Activated CD8-positive, alpha-beta memory T cell treated with anti-CD3 and anti-CD28 coated beads, Interleukin-2, amount 10 ng/mL, durations not matched to agents 7 days and 5 days (primary cell): Measurements from ENCODE around the gene SYNPR. TPM values are rescaled to one million over a fixed set of nuclear protein-coding genes. Genes with fewer than 3 reads are reported as not detected.

Source experiments
- ATAC-seq: fragments of 150-1000 bp; cut with Tn5 transposase; one replicate; pipeline ENCODE4 v1.10.0; 2021; ENCODE audit warnings: moderate library complexity
- CTCF ChIA-PET: fragments of 350-600 bp; sonication (Branson Sonifier 250); formaldehyde crosslinking; loops from one replicate; lab custom pipeline; 2021; ENCODE audit warnings: antibody characterized with exemption; lab: Charles Lee
- DNase-seq: peaks from one replicate; pipeline ENCODE4 v3.0.0-alpha.2; 2020
- H3K27ac Mint-ChIP-seq: one replicate; pipeline ENCODE4 v1.8.0; 2021; ENCODE audit warnings: mild to moderate bottlenecking, mixed read lengths
- H3K27me3 Mint-ChIP-seq: one replicate; pipeline ENCODE4 v1.8.0; 2021; ENCODE audit warnings: mixed read lengths
- H3K36me3 Mint-ChIP-seq: one replicate; pipeline ENCODE4 v1.8.0; 2021; ENCODE audit warnings: mild to moderate bottlenecking, mixed read lengths
- H3K4me1 Mint-ChIP-seq: one replicate; pipeline ENCODE4 v1.8.0; 2021; ENCODE audit warnings: mixed read lengths
- H3K4me3 Mint-ChIP-seq: one replicate; pipeline ENCODE4 v1.8.0; 2021; ENCODE audit warnings: mild to moderate bottlenecking, moderate library complexity, mixed read lengths
- H3K9me3 Mint-ChIP-seq: one replicate; pipeline ENCODE4 v1.8.0; 2022; ENCODE audit warnings: low read depth, mixed read lengths
- total RNA-seq, 2 experiments: library from RNA; stranded (reverse); gene quantifications; one replicate each; pipeline ENCODE4 v1.2.3, GENCODE V29; 2021

The SYNPR gene
- total RNA-seq, 2 experiments from 2014 or later: not detected

- Mint-ChIP-seq H3K27me3 (no peaks in the 10 kb centered on the region), H3K27ac (no peak overlapping the region), H3K4me1 (no peaks in the 10 kb centered on the region), H3K4me3 (no peak overlapping the region), H3K9me3 (no peaks in the 10 kb centered on the region), H3K36me3 (no peaks in the 10 kb centered on the region)
- no peak for ATAC-seq
- DNase-seq: no peak
- CTCF ChIA-PET: no interaction called here
Observed at GRCh38 chr3:63473641-63474166, 195.6 kb downstream of the SYNPR start.

DNA sequence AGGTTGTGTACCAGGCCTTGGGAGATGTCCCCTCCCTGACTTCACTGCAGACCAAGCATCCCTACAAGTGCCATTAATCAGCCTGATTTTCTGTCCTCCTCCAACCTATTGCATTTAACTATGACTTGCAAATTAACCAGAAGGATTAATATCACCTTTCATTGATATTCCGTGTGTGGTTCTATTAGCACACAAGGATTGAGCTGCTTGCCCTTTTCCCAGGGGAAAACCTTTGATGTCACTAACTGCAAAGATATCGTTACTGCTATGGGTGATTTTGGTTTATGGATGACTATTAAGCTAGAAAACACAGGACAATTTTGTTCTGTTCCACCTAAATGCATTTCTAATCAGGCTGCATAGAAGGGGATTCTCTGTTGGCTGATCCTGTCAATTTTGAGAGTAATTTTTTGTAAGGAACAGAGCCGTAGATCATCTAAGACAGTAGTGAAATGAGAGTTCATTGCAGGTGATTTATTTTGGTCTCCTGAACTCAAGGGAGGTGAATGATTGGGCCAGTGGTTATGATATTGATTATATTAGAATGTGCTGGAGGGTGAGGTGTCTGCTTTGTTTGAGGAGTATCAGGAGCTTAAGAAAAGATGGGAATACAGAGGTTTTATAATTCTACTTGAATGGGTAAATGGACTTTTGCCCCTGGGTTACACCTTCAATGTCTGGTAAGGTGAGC lies 196.9 kb downstream of the SYNPR start:
- H3K27ac Mint-ChIP-seq: no peak overlapping the region
- CTCF ChIA-PET: no interaction called here
- H3K36me3 Mint-ChIP-seq: no peaks in the 10 kb centered on the region
- H3K27me3 Mint-ChIP-seq: no peaks in the 10 kb centered on the region
- no peak overlapping the region for H3K4me3 Mint-ChIP-seq
- no peaks in the 10 kb centered on the region for H3K4me1 Mint-ChIP-seq
- no peaks in the 10 kb centered on the region for H3K9me3 Mint-ChIP-seq
- DNase-seq: no peak
- no peak for ATAC-seq

DNA sequence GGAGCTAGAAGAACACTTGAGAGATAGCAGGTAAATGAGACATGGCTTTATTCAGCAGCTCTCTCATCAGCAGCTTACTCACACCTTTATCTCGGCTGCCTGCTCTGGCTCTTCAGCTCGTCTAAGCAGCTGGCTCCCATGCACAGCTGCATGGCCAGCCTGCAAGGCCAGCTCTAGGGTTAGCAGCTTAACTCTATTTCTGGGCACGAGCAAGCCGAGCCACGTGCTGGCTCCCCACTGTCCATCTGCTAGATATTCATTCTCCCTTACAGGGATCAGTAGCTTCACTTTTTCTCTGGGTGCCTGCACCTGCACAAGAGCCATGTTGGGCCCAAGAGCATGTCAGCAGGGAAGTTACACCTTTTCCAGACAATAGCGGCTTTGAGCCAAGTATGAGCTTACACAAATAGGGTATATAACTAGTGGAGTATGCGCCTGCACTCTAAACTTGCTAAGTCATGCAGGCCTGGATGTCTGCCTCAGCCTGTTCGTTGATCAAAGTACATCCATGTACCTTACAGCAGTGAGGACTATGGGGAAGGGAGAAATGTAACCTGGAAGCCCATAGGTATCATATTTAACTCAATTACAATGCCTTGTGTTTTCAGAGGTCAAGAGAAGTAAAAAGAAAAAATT lies 199.5 kb downstream of the SYNPR start:
- ATAC-seq (no peak), DNase-seq (no peak)
- no peaks in the 10 kb centered on the region for H3K27me3 Mint-ChIP-seq
- no peaks in the 10 kb centered on the region for H3K4me1 Mint-ChIP-seq
- CTCF ChIA-PET: interaction anchor here (1.5 kb wide), 1 partner anchor 9 kb away, joined by 4 read pairs; no protein-coding TSS in a partner anchor
- H3K4me3 Mint-ChIP-seq: no peak overlapping the region
- H3K36me3 Mint-ChIP-seq: no peaks in the 10 kb centered on the region
- no peak overlapping the region for H3K27ac Mint-ChIP-seq
- no peaks in the 10 kb centered on the region for H3K9me3 Mint-ChIP-seq

GRCh38 chr3:63478990-63479660 lies 201.0 kb downstream of the SYNPR start:
- CTCF ChIA-PET: no interaction called here
- Mint-ChIP-seq H3K27ac (no peak overlapping the region), H3K36me3 (no peaks in the 10 kb centered on the region), H3K27me3 (no peaks in the 10 kb centered on the region), H3K9me3 (no peaks in the 10 kb centered on the region), H3K4me1 (no peaks in the 10 kb centered on the region), H3K4me3 (no peak overlapping the region)
- DNase-seq (no peak), ATAC-seq (no peak)

- H3K27me3 Mint-ChIP-seq: no peaks in the 10 kb centered on the region
- H3K4me3 Mint-ChIP-seq: no peak overlapping the region
- CTCF ChIA-PET: no interaction called here
- H3K27ac Mint-ChIP-seq: no peak overlapping the region
- no peak for DNase-seq
- H3K9me3 Mint-ChIP-seq: no peaks in the 10 kb centered on the region
- ATAC-seq: no peak
- H3K36me3 Mint-ChIP-seq: no peaks in the 10 kb centered on the region
- H3K4me1 Mint-ChIP-seq: no peaks in the 10 kb centered on the region
Observed at GRCh38 chr3:63479661-63480035, 201.5 kb downstream of the SYNPR start.

DNA sequence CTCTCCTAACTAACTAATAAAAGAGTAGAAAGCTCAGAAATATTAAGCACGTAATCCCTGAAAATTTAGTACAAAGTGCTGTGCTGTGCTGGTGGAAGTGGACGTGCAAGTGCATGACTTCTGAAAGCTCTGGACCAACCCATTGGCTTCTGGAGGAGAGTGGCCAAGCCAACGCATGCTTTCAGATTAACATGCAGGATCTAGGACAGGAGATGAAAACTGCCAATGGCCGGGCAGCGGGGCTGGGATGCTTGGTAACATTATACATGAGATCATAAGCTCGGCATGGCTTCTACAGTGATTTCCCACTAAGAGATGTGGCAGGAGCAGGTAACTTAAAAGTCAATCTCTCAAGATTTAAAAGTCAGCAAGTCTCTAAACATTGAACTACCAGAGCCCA lies 203.5 kb downstream of the SYNPR start:
- Mint-ChIP-seq H3K27me3 (peaks cover 2% of the 10 kb centered on the region), H3K9me3 (no peaks in the 10 kb centered on the region), H3K36me3 (no peaks in the 10 kb centered on the region), H3K4me1 (no peaks in the 10 kb centered on the region), H3K4me3 (no peak overlapping the region), H3K27ac (no peak overlapping the region)
- ATAC-seq (no peak), DNase-seq (no peak)
- CTCF ChIA-PET: no interaction called here

DNA sequence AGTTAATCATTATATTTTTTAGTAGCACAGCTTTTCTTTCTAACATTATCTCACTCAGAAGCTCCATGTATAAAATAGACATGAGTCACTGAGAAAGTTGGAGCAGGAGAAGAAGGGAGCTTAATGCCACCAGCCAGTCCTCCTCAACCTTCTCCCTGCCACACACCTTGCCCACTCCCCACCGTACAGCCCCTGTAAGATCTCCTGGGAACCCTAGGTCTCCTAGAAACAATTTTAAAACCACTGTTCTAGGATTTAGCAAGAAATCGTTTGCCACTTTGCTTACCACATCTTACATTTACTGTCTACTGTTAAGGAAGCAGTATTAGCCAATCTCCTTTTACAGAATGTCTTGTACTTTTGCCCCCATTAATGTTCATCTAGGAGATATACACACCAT lies 204.2 kb downstream of the SYNPR start:
- Mint-ChIP-seq H3K9me3 (no peaks in the 10 kb centered on the region), H3K4me1 (no peaks in the 10 kb centered on the region), H3K36me3 (no peaks in the 10 kb centered on the region), H3K4me3 (no peak overlapping the region), H3K27me3 (peaks cover 2% of the 10 kb centered on the region), H3K27ac (no peak overlapping the region)
- DNase-seq (no peak), ATAC-seq (no peak)
- CTCF ChIA-PET: no interaction called here

DNA sequence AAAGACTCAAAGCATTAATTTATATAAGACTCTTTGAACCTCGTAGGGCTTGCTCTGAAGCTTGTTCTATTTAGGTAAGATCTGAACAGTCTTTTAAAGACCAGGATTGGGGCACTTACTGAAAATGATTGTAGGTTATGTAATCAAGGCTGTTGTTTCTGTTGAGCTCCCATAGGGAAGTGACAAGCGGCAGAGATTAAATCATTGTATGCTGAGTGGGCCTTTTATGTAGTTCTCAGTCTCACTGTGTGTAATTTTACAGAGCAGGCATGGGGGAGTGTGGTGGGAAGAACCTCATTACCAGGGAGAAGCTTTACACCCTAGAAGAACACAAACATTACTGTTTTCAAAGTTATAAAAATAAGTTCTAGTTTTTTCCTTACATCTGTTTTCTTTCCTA lies 214.4 kb downstream of the SYNPR start:
- Mint-ChIP-seq H3K27me3 (no peaks in the 10 kb centered on the region), H3K4me3 (no peak overlapping the region), H3K36me3 (no peaks in the 10 kb centered on the region), H3K9me3 (no peaks in the 10 kb centered on the region), H3K4me1 (no peaks in the 10 kb centered on the region), H3K27ac (no peak overlapping the region)
- DNase-seq (no peak), ATAC-seq (no peak)
- CTCF ChIA-PET: no interaction called here

- Mint-ChIP-seq H3K4me3 (no peak overlapping the region), H3K27me3 (no peaks in the 10 kb centered on the region), H3K27ac (no peak overlapping the region), H3K36me3 (no peaks in the 10 kb centered on the region), H3K4me1 (no peaks in the 10 kb centered on the region), H3K9me3 (no peaks in the 10 kb centered on the region)
- ATAC-seq (no peak), DNase-seq (no peak)
- CTCF ChIA-PET: no interaction called here
Observed at GRCh38 chr3:63493101-63493500, 215.0 kb downstream of the SYNPR start.

- no peak overlapping the region for H3K27ac Mint-ChIP-seq
- DNase-seq (no peak), ATAC-seq (no peak)
- H3K36me3 Mint-ChIP-seq: no peaks in the 10 kb centered on the region
- CTCF ChIA-PET: no interaction called here
- H3K4me3 Mint-ChIP-seq: no peak overlapping the region
- H3K9me3 Mint-ChIP-seq: peaks cover 4% of the 10 kb centered on the region
- no peaks in the 10 kb centered on the region for H3K4me1 Mint-ChIP-seq
- H3K27me3 Mint-ChIP-seq: no peaks in the 10 kb centered on the region
Observed at GRCh38 chr3:63494646-63495045, 216.5 kb downstream of the SYNPR start.

DNA sequence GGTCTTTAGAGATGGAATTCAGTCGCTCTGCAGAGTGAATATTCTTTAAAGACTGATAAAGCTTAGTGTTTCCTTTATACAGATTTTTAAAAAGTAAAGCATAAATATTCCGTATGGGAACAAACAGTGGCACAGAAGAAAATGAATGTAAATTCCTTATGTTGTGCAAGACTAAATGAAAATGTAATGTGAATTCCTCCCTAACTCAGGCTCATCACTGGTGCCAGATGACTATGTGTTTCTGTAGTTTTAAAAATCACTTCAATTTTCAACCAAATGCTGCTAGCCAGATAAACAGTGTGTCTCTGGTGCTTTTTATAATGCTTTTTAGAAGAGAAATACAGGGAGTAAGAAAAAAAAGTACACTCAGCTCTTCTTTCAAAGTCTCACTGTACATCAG lies 219.5 kb downstream of the SYNPR start:
- no peak overlapping the region for H3K27ac Mint-ChIP-seq
- no peak for DNase-seq
- H3K36me3 Mint-ChIP-seq: no peaks in the 10 kb centered on the region
- no peaks in the 10 kb centered on the region for H3K4me1 Mint-ChIP-seq
- no peak overlapping the region for H3K4me3 Mint-ChIP-seq
- ATAC-seq: no peak
- peaks cover 4% of the 10 kb centered on the region for H3K9me3 Mint-ChIP-seq
- H3K27me3 Mint-ChIP-seq: no peaks in the 10 kb centered on the region
- CTCF ChIA-PET: no interaction called here

GRCh38 chr3:63500196-63500595 lies 222.1 kb downstream of the SYNPR start:
- CTCF ChIA-PET: no interaction called here
- no peak for ATAC-seq
- Mint-ChIP-seq H3K9me3 (peaks cover 4% of the 10 kb centered on the region), H3K36me3 (no peaks in the 10 kb centered on the region), H3K27ac (no peak overlapping the region), H3K4me3 (no peak overlapping the region), H3K27me3 (no peaks in the 10 kb centered on the region), H3K4me1 (no peaks in the 10 kb centered on the region)
- no peak for DNase-seq

GRCh38 chr3:63508305-63508704 lies 230.2 kb downstream of the SYNPR start:
- no peaks in the 10 kb centered on the region for H3K27me3 Mint-ChIP-seq
- no peaks in the 10 kb centered on the region for H3K36me3 Mint-ChIP-seq
- no peaks in the 10 kb centered on the region for H3K9me3 Mint-ChIP-seq
- no peaks in the 10 kb centered on the region for H3K4me1 Mint-ChIP-seq
- DNase-seq (no peak), ATAC-seq (no peak)
- no peak overlapping the region for H3K4me3 Mint-ChIP-seq
- CTCF ChIA-PET: no interaction called here
- no peak overlapping the region for H3K27ac Mint-ChIP-seq

GRCh38 chr3:63508771-63509170 lies 230.7 kb downstream of the SYNPR start:
- no peak for ATAC-seq
- no peaks in the 10 kb centered on the region for H3K27me3 Mint-ChIP-seq
- H3K36me3 Mint-ChIP-seq: no peaks in the 10 kb centered on the region
- no peak overlapping the region for H3K4me3 Mint-ChIP-seq
- no peaks in the 10 kb centered on the region for H3K9me3 Mint-ChIP-seq
- H3K27ac Mint-ChIP-seq: no peak overlapping the region
- CTCF ChIA-PET: no interaction called here
- H3K4me1 Mint-ChIP-seq: no peaks in the 10 kb centered on the region
- no peak for DNase-seq
